Subcutaneous abdominal adipose tissue (tissue), 5 donors: ENCODE results near the gene MRPS14.

ENCODE experiments used
- H3K27ac ChIP-seq: one replicate; pipeline ENCODE4 v1.7.0; 2013; ENCODE audit warnings: low read depth, mild to moderate bottlenecking, inconsistent platforms, low read length, moderate library complexity
- H3K27me3 ChIP-seq, 5 donors: one replicate each; pipeline ENCODE4 v1.7.0; 2013; ENCODE audit warnings: low read length in 5 of 5, inconsistent platforms in 1 of 5; ENCODE audit not compliant: control insufficient read depth in 5 of 5, insufficient read depth in 4 of 5
- H3K36me3 ChIP-seq, 5 donors: one replicate each; pipeline ENCODE4 v1.7.0; 2013; ENCODE audit warnings: low read length in 5 of 5; ENCODE audit not compliant: control insufficient read depth in 5 of 5, insufficient read depth in 5 of 5
- H3K4me1 ChIP-seq, 5 donors: one replicate each; pipeline ENCODE4 v1.7.0; 2013; ENCODE audit warnings: low read length in 5 of 5, mild to moderate bottlenecking in 3 of 5, moderate library complexity in 1 of 5; ENCODE audit not compliant: control insufficient read depth in 5 of 5, insufficient read depth in 5 of 5
- H3K4me3 ChIP-seq, 5 donors: one replicate each; pipeline ENCODE4 v1.7.0; 2013; ENCODE audit warnings: low read length in 5 of 5, low read depth in 1 of 5
- H3K9ac ChIP-seq, 5 donors: one replicate each; pipeline ENCODE4 v1.7.0; 2013; ENCODE audit warnings: low read length in 5 of 5, mild to moderate bottlenecking in 4 of 5, moderate library complexity in 3 of 5
- H3K9me3 ChIP-seq, 5 donors: one replicate each; pipeline ENCODE4 v1.7.0; 2013; ENCODE audit warnings: low read length in 5 of 5; ENCODE audit not compliant: control insufficient read depth in 5 of 5
- donor health status: healthy.
- donor health status: healthy.
- donor health status: healthy.
- donor health status: healthy.
- donor health status: healthy.

MRPS14 gene

DNA sequence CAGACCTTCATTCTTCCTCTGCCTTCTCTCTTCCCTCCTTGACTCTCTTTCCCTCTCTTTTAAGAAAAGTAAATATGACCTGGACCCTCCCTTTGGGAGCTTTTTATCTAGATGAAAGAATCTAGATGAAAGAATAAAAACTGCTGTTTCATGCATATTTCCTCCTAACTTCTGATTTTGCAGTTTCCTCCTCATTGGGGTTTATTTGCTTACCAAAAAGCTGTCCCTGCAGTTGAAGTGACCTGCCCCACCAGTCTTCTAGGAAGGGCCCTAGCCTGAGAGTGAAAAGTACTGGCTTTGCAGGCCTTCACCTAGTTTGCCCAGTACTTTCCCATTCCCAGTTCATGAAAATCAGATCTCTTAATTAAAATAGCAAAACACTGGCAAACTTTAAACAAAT lies 51.8 kb downstream of the MRPS14 start:
- peaks cover 0 to 5% (median 0%) of the 10 kb centered on the region in 5 donors for H3K36me3 ChIP-seq
- H3K9me3 ChIP-seq, result no peaks in the 10 kb centered on the region
- H3K27ac ChIP-seq, result no peak overlapping the region
- no peak overlapping the region for H3K4me3 ChIP-seq
- H3K4me1 ChIP-seq, result peaks cover 0 to 35% (median 34%) of the 10 kb centered on the region in 5 donors
- peak overlapping the region in 1 of 5 donors; percentile 17 for H3K9ac ChIP-seq
- H3K27me3 ChIP-seq, result no peaks in the 10 kb centered on the region

DNA sequence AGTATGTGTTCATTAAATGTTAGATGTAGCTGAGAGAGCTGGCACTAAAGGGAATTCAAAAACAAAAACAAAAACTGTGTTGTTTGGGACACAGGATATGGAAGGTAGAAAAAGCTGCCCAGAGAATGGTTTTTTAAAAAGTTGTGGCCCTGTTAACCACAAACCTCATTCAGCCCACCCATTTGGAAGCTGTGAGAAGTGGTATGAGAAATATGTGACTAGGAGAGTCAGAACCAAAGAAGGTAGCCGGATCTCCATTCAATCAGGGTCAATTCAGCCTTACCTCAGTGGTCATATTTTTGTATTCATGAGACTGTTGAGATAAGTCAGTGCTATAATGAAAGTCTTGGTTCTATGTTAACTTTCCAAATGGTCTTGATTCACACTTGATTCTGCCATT lies 53.2 kb downstream of the MRPS14 start:
- H3K4me1 ChIP-seq, result peaks cover 9 to 45% (median 40%) of the 10 kb centered on the region in 5 donors

DNA sequence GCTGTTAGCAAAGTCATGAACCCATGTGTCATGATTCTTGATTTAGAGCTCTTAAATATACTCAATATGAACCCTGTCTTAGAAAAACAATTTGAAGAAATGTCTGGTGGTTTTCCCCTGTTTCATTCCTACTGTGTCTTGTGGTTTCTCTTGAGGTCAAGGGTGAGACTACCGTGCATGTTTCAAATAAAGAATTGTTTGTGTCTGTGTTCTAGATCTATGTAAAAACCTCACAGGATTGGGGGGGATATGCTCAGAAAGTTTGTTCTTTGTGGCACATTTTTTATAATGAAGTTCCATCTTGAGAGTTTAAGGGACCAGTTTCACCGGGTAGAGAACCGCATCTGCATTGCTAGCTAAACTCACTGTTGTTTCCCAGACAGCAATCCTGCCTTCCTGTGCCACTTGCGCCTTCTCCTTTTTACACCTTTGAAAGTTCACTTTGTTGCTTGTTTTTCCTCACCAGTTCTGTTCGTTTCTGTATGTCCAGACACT lies 54.4 kb downstream of the MRPS14 start:
- Histone ChIP-seq H3K4me1 (peaks cover 9 to 51% (median 46%) of the 10 kb centered on the region in 5 donors), H3K27ac (no peak overlapping the region), H3K9ac (no peak overlapping the region)

More for the DNA sequence above, 53.2 kb downstream of the MRPS14 start:
- H3K4me3 ChIP-seq, result no peak overlapping the region
- no peaks in the 10 kb centered on the region for H3K9me3 ChIP-seq
- no peaks in the 10 kb centered on the region for H3K27me3 ChIP-seq
- no peak overlapping the region for H3K9ac ChIP-seq
- no peak overlapping the region for H3K27ac ChIP-seq
- H3K36me3 ChIP-seq, result peaks cover 0 to 4% (median 0%) of the 10 kb centered on the region in 5 donors

DNA sequence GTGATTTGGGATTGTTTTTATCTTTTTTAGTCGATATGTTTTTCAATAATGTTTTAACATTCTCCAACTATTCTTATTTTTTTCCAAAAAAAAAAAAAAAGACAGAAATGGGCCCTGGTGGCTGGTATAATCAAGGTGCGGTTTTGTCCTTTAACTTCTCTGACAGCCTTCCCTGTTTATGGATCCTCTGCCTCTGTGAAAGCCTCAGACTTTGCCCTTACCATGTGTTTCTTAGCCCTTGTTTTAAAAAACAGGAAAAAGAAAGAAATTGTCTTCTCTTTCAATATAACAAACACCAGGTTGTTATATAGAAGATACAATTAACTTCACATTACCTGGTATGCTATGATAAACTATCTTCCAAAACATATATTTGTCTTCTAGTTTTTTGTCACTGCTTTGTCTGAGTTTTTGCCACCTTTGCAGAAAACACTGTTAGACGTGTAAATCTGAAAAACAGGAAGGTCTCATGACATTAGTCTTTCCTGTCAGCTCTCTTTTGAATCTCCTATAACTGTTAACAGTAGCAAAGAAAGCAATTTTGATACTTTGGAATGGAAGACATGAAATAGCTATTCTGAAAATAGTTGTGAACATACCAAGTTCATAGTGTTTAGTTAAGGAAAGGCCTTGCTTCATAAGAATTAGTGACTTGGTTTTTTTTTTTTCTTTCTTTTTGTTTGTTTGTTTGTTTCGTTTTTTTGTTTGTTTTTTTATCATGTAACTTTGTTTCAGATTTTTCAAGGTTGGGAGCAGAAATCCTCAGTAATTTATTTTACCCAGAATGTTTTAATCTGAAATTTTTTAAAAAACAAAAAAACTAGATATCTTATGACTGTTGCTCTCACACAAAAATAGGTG lies 55.1 kb downstream of the MRPS14 start:
- H3K27ac ChIP-seq, result no peak overlapping the region

More for the DNA sequence above, 54.4 kb downstream of the MRPS14 start:
- Histone ChIP-seq H3K4me3 (no peak overlapping the region), H3K27me3 (no peaks in the 10 kb centered on the region), H3K9me3 (no peaks in the 10 kb centered on the region), H3K36me3 (no peaks in the 10 kb centered on the region)

DNA sequence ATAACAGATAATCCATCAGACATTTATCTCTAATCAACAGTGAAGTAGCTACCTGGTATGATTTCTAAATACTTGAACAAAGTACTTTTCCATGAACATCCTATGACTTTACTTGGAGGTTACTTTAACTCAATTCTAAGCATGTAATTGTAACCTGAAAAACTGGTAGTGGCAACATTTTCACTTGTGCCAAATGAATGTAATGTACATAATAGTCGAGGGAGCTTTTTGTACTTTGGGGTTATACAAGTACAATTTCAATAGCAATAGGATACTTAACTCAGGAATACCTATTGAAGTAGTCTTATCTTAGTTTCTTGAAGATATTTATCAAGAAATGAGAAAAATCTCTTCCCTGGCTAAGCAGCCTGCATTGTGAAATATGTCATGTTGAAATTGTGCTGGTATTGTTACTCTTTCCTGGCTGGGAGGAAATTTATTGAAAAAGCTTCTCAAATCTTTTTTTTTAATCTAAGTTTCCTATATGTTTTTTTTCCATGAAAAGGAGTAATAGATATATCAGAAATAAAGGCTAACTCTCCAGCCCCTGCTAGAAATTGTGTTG lies 57.1 kb downstream of the MRPS14 start:
- no peaks in the 10 kb centered on the region for H3K27me3 ChIP-seq
- H3K27ac ChIP-seq, result peak overlapping the region; percentile 74
- H3K4me1 ChIP-seq, result peaks cover 9 to 56% (median 50%) of the 10 kb centered on the region in 5 donors
- H3K9me3 ChIP-seq, result no peaks in the 10 kb centered on the region
- no peaks in the 10 kb centered on the region for H3K36me3 ChIP-seq
- peak overlapping the region in 4 of 5 donors; percentile 47 to 57 (median 50) for H3K4me3 ChIP-seq
- peak overlapping the region in 1 of 5 donors; percentile 59 for H3K9ac ChIP-seq

More for the DNA sequence above, 55.1 kb downstream of the MRPS14 start:
- H3K4me1 ChIP-seq, result peaks cover 9 to 55% (median 52%) of the 10 kb centered on the region in 5 donors
- H3K27me3 ChIP-seq, result no peaks in the 10 kb centered on the region
- no peaks in the 10 kb centered on the region for H3K36me3 ChIP-seq
- H3K4me3 ChIP-seq, result no peak overlapping the region
- H3K9ac ChIP-seq, result no peak overlapping the region
- H3K9me3 ChIP-seq, result no peaks in the 10 kb centered on the region

DNA sequence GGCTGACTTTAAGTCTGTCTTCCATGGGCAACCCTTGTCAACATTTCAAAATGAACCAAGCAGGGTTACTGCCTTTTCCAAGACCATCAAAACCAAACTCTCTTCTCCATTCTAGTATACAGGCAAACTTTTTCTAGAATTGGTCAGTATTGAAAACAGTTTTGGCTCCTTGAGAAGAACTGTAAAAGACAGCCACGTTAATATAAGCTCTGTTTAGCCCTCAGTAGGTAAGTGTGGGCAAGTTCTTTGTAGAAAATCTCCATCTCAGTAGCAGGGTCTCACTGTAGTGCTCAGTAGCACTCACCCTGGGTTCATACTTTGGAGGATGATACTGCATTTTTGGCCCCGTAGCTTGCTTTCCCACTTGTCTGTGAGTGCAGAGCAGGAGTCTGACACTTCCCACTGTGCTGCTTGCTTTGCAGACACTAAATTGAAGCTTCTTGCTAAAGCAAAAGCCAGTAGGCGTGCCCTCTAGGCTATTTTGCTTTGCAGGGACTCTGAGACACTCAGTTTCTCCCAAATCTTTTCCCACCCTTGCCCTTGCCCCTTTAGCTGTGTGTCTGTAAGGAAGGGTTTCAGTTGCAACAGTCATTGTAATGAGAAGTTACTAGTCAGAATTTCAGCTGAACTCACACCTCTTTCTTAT lies 57.7 kb downstream of the MRPS14 start:
- Histone ChIP-seq H3K4me3 (peak overlapping the region; percentile 3 to 57 (median 48)), H3K36me3 (no peaks in the 10 kb centered on the region), H3K27ac (peak overlapping the region; percentile 74), H3K9ac (peak overlapping the region in 4 of 5 donors; percentile 13 to 59 (median 38)), H3K4me1 (peaks cover 9 to 56% (median 50%) of the 10 kb centered on the region in 5 donors), H3K9me3 (no peaks in the 10 kb centered on the region), H3K27me3 (no peaks in the 10 kb centered on the region)

DNA sequence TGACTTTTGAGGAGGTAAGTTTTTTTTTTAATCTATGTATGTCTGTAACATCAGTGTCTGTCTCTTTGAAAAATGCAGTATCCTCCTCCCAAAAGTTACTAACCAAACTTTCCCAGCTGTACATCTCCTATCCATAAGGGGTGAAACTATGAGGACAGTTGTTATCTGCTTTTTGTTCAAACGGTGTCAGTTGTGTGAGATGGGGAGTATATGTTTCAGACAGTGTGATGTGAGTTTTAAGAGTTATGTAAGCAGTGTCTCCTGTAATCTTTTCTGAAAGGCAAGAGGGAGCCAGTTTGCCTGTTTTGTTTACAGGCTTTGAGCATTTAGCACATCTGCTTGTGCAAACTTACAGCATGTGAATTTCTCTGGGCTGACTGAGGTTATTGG lies 58.3 kb downstream of the MRPS14 start:
- peak overlapping the region; percentile 3 to 57 (median 48) for H3K4me3 ChIP-seq
- peak overlapping the region in 4 of 5 donors; percentile 13 to 59 (median 38) for H3K9ac ChIP-seq
- H3K9me3 ChIP-seq, result no peaks in the 10 kb centered on the region
- no peaks in the 10 kb centered on the region for H3K36me3 ChIP-seq
- H3K27ac ChIP-seq, result peak overlapping the region; percentile 74
- H3K4me1 ChIP-seq, result peaks cover 9 to 56% (median 50%) of the 10 kb centered on the region in 5 donors
- H3K27me3 ChIP-seq, result no peaks in the 10 kb centered on the region

DNA sequence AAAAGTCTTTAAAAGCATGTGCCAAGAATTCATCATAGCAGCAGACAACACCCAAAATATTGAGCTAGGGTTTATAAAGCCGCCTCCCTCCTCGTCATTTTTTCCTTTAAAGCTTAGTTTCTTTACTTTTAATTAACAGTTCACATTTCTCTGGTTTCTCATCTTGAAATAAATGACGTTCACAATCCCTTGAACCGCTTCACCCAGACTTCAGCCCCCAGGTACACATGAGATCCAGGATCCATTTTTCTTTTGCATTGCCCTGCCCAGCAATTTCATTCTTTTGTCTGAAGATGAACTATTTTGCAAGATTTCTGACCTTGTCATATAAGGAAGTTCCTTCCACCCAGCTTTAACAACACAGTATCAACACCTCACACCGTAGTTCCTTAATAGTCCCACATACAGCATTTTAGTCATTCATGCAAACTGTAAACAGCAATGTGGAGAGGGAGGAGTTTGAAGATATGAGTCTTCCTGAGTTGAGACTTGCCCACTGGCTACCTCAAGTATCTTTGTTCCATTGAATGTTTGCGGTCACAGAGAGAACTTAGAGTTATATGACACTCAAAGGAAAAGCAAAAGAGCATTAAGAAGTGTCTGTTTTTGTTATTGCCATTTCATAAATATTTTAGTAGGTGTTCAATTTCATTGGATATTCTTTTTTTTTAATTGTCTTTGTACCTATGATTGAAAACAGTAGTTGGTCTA lies 58.8 kb downstream of the MRPS14 start:
- peaks cover 9 to 56% (median 50%) of the 10 kb centered on the region in 5 donors for H3K4me1 ChIP-seq
- H3K36me3 ChIP-seq, result no peaks in the 10 kb centered on the region
- H3K9ac ChIP-seq, result no peak overlapping the region
- no peaks in the 10 kb centered on the region for H3K9me3 ChIP-seq
- peak overlapping the region; percentile 3 to 52 (median 47) for H3K4me3 ChIP-seq
- H3K27ac ChIP-seq, result peak overlapping the region; percentile 74
- no peaks in the 10 kb centered on the region for H3K27me3 ChIP-seq

DNA sequence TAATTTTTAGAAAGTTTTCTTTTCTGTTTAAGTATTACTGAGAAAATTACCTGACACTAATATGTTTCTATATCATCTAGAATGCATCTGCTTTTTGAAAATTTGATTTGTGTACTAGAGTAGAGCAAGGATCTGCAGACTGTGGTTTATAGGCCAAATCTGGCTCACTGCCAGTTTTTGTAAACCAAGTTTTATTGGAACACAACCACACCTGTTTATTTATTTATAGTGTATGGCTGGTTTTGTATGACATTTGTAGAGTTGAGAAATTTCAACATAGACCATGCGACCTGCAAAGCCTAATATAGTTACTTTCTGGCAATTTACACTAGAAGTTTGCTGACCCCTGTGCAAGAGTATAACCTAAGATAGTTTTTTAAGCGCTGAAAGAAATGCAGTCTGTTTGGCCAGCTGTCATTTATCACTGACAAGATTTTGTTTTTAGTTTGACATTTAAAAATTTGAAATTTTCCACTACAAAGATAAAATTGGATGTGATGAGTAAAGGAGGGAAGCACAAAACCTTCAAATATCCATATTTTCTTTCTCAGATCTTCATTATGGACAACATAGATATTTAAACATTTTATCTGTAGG lies 59.6 kb downstream of the MRPS14 start:
- Histone ChIP-seq H3K9me3 (no peaks in the 10 kb centered on the region), H3K9ac (no peak overlapping the region), H3K36me3 (no peaks in the 10 kb centered on the region), H3K4me3 (no peak overlapping the region), H3K27me3 (no peaks in the 10 kb centered on the region), H3K27ac (peak overlapping the region; percentile 74), H3K4me1 (peaks cover 9 to 50% (median 45%) of the 10 kb centered on the region in 5 donors)
